K562 (cell line): ENCODE results near the gene TP73. TPM values are rescaled to one million over a fixed set of nuclear protein-coding genes. Genes with fewer than 3 reads are reported as not detected.

ENCODE experiments used
- ATAC-seq: fragments of 200-7000 bp; cut with Tn5 transposase; 3 replicates; pipeline ENCODE4 v1.9.1; 2020; ENCODE audit warnings: moderate library complexity
- BruUV-seq: library from RNA; stranded (reverse); fragments of 400-500 nt; replicated peaks from 2 replicates; lab custom pipeline; 2021; lab: Mats Ljungman, UMichigan
- CTCF ChIA-PET: fragments of 300-600 bp; formaldehyde crosslinking; extraction: SDS; loops from one replicate; lab custom pipeline; 2021; ENCODE audit warnings: low intra/inter-chr PET ratio; lab: Yijun Ruan, JAX
- POLR2A ChIA-PET: fragments of 300-600, 350-650 bp; sonication (Branson Sonifier 250); formaldehyde crosslinking; extraction: SDS; loops from one replicate; lab custom pipeline; 2021; ENCODE audit warnings: antibody characterized with exemption, inconsistent platforms; lab: Yijun Ruan, JAX
- DNase-seq, 4 experiments: peaks; one replicate each; pipeline versions ENCODE4 v3.0.0 to v3.0.0-alpha.2; 2011 to 2018; ENCODE audit warnings: low spot score in 3 of 4, mixed read lengths in 3 of 4; ENCODE audit errors: extremely low read depth in 1 of 4
- FAIRE-seq: peaks from 2 replicates; lab custom pipeline; 2011; peaks lifted over from hg19 to GRCh38; lab: Jason Lieb, UNC
- H2AFZ ChIP-seq: 2 replicates; pipeline ENCODE4 v1.6.0; 2011; ENCODE audit warnings: low read depth, low read length, control low read depth, inconsistent platforms
- H3K27ac ChIP-seq: fragments of 200-600 bp; 3 replicates; pipeline ENCODE4 v1.8.0; 2011; ENCODE audit warnings: low read depth, mild to moderate bottlenecking, control low read depth, inconsistent platforms, low read length, moderate library complexity, mixed read lengths; ENCODE audit errors: extremely low read depth
- H3K27me3 ChIP-seq, 2 experiments: fragments of 300-600 bp in 1 of 2; 2 replicates in 1 of 2; 3 replicates in 1 of 2; pipeline versions ENCODE4 v1.6.0 to v1.8.0; 2011; ENCODE audit warnings: inconsistent platforms in 2 of 2, low read length in 2 of 2, mild to moderate bottlenecking in 1 of 2, mixed read lengths in 1 of 2, moderate library complexity in 1 of 2; ENCODE audit not compliant: control insufficient read depth in 2 of 2, insufficient read depth in 2 of 2
- H3K36me3 ChIP-seq: fragments of 300-600 bp; 3 replicates; pipeline ENCODE4 v1.8.0; 2011; ENCODE audit warnings: mild to moderate bottlenecking, low read length, inconsistent platforms; ENCODE audit not compliant: control insufficient read depth, insufficient read depth
- H3K4me1 ChIP-seq, 2 experiments: fragments of 200-600 bp in 1 of 2; replicated peaks in 1 of 2; 2 replicates in 1 of 2; 3 replicates in 1 of 2; pipeline versions ENCODE4 v1.5.1 to v1.8.0; 2011; ENCODE audit warnings: inconsistent platforms in 2 of 2, low read length in 2 of 2, mild to moderate bottlenecking in 1 of 2, mixed read lengths in 1 of 2, moderate library complexity in 1 of 2; ENCODE audit not compliant: control insufficient read depth in 2 of 2, insufficient read depth in 2 of 2
- H3K4me2 ChIP-seq: 2 replicates; pipeline ENCODE4 v1.6.1; 2011; ENCODE audit warnings: low read length, control low read depth, inconsistent platforms, mixed read lengths; ENCODE audit not compliant: insufficient read depth
- H3K4me3 ChIP-seq: fragments of 200-600 bp; sonication (generic), shearing (Covaris generic); 2 replicates; pipeline ENCODE4 v1.5.1; 2016; ENCODE audit warnings: control low read depth, inconsistent platforms
- H3K79me2 ChIP-seq: fragments of 200-600 bp; 3 replicates; pipeline ENCODE4 v1.8.0; 2011; ENCODE audit warnings: low read length, inconsistent platforms; ENCODE audit not compliant: control insufficient read depth, insufficient read depth
- H3K9ac ChIP-seq, 2 experiments: 2 replicates each; pipeline versions ENCODE4 v1.6.0 to v1.6.1; 2011; ENCODE audit warnings: low read depth in 2 of 2, low read length in 2 of 2, control low read depth in 1 of 2, inconsistent platforms in 1 of 2, mild to moderate bottlenecking in 1 of 2, mixed read lengths in 1 of 2; ENCODE audit not compliant: insufficient read depth in 1 of 2
- H3K9me1 ChIP-seq: one replicate; pipeline ENCODE4 v1.6.0; 2011; ENCODE audit warnings: inconsistent platforms, mild to moderate bottlenecking, low read length, moderate library complexity; ENCODE audit not compliant: control insufficient read depth, insufficient read depth
- H3K9me3 ChIP-seq: replicated peaks from 2 replicates; pipeline ENCODE4 v1.5.1; 2011; ENCODE audit warnings: low read depth, low read length, inconsistent platforms; ENCODE audit not compliant: control insufficient read depth, insufficient read depth
- H4K20me1 ChIP-seq: replicated peaks from 2 replicates; pipeline ENCODE4 v1.6.1; 2011; ENCODE audit warnings: low read length, inconsistent platforms, mixed read lengths; ENCODE audit not compliant: control insufficient read depth, insufficient read depth
- FUS ChIP-seq: fragments of 200-400 bp; formaldehyde crosslinking; optimal IDR thresholded peaks from 2 replicates; pipeline ENCODE3; 2017; ENCODE audit warnings: low read depth, low read length
- NFIC ChIP-seq: fragments of 450-650 bp; IDR thresholded peaks from 2 replicates; pipeline ENCODE4 v1.6.1; 2017; ENCODE audit warnings: mild to moderate bottlenecking, inconsistent platforms
- ZKSCAN1 ChIP-seq: fragments of 150-350 bp; IDR thresholded peaks from 2 replicates; pipeline ENCODE4 v1.6.1; 2016; ENCODE audit warnings: low read depth, low read length
- WGBS: fragments of 100-300 bp; shearing (Covaris generic); methylation state at CpG from one replicate; pipeline ENCODE4 v1.1.6; 2016; ENCODE audit warnings: low coverage, mixed read lengths; ENCODE audit not compliant: insufficient coverage; ENCODE audit errors: missing lambda C conversion rate; 5-methylcytosine and 5-hydroxymethylcytosine counted together
- in situ Hi-C: fragments of 300-500 bp; cut with MboI; formaldehyde crosslinking; loops from 4 replicates; pipeline ENCODE4 v1.15.0; 2018; ENCODE audit warnings: inconsistent platforms, mixed read lengths
- intact Hi-C: fragments of 100-400 bp; cut with micrococcal nuclease; formaldehyde crosslinking; loops from 2 replicates; pipeline ENCODE4 v1.14.2; 2022
- polyA plus RNA-seq, 8 experiments: library from polyadenylated mRNA; depleted of rRNA in 4 of 8; stranded (reverse) in 5 of 8; unstranded in 3 of 8; fragments of >200 nt; fragmentation: Nextera tagmentation in 2 of 8; fragmentation: Illumina TruSeq in 1 of 8; extraction: Ambion mirVana in 2 of 8; extraction: Trizol in 1 of 8; gene quantifications; 2 replicates each; pipeline versions ENCODE4 v1.2.1 to v1.2.3, GENCODE V29; 2011 to 2014; ENCODE audit warnings: inconsistent platforms in 1 of 8, missing spikeins in 1 of 8
- total RNA-seq, 7 experiments: library from RNA; depleted of rRNA in 6 of 7; stranded (reverse); fragments of >200 nt in 6 of 7; fragmentation: Illumina TruSeq in 2 of 7; extraction: Trizol in 2 of 7; gene quantifications; 2 replicates each; pipeline versions ENCODE4 v1.2.1 to v1.2.3, GENCODE V29; 2011 to 2021; ENCODE audit warnings: low replicate concordance in 1 of 7
- TF ChIP-seq, protein P1 (sequence below): IDR thresholded peaks from 2 replicates; pipeline ENCODE4 v1.6.1; 2016; ENCODE audit warnings: missing genetic modification characterization, missing compliant biosample characterization

TP73 gene
- total and polyA plus RNA-seq, 9 of the 15 experiments (the other 6 are each of a cell fraction or from before 2014, with no cell fraction given) = 0.07 to 1.6 (median 0.40) TPM; not detected in 2

DNA sequence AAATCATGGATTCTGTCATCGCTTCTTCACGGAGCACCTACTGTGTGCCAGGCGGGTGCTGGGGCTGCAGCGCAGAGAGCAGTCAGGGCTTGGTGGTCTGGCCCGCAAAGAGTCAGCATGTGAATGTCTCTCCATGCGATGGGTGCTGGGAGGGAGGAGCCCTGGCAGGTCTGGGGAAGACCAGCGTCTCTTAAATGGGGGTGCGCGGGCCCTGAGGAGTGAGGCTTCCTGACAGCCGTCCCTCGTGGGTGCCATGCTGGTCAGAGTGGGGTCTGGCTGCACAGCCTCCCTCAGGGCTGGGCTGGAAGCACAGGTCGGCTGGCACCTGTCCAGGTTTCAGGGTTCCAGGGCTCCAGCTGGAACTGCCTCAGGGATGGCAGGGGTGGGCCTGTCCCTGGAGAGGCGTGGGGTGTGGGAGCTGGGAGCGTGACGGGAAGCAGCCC is 18.5 kb downstream of the TP73 start:
- Histone ChIP-seq H4K20me1 (peaks cover 52% of the 10 kb centered on the region), H3K4me1 (peaks cover 3 to 58% of the 10 kb centered on the region in 2 experiments; a peak in 3 of 5 replicates), H3K4me3 (no peak overlapping the region), H3K36me3 (no peaks in the 10 kb centered on the region), H2AFZ (no peak overlapping the region), H3K27ac (no peak overlapping the region), H3K9ac (no peak overlapping the region; a peak in 1 of 4 replicates), H3K9me1 (peaks cover 4% of the 10 kb centered on the region), H3K79me2 (no peaks in the 10 kb centered on the region), H3K4me2 (no peak overlapping the region), H3K9me3 (no peaks in the 10 kb centered on the region), H3K27me3 (peaks cover 48 to 68% of the 10 kb centered on the region in 2 experiments; a peak in 4 of 5 replicates)
- no peak for TF ChIP-seq FUS
- TF ChIP-seq ZKSCAN1 = peak; percentile 90
- TF ChIP-seq NFIC = peak; percentile 68
- TF ChIP-seq, protein P1, sequence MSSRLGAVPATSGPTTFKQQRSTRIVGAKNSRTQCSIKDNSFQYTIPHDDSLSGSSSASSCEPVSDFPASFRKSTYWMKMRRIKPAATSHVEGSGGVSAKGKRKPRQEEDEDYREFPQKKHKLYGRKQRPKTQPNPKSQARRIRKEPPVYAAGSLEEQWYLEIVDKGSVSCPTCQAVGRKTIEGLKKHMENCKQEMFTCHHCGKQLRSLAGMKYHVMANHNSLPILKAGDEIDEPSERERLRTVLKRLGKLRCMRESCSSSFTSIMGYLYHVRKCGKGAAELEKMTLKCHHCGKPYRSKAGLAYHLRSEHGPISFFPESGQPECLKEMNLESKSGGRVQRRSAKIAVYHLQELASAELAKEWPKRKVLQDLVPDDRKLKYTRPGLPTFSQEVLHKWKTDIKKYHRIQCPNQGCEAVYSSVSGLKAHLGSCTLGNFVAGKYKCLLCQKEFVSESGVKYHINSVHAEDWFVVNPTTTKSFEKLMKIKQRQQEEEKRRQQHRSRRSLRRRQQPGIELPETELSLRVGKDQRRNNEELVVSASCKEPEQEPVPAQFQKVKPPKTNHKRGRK = no peak
- in situ Hi-C loops (no loop called here), intact Hi-C loops (no loop called here)
- no peak for FAIRE-seq
- no peak for DNase-seq
- no TSS peak for BruUV-seq
- 13% methylated on average over 13 of the region's 15 CpGs for WGBS
- no peak for ATAC-seq
- POLR2A ChIA-PET = interaction anchor here (0.7 to 2.4 kb wide), 4 partner anchors 11 to 30 kb away, joined by 3 to 7 read pairs (median 3); no protein-coding TSS in a partner anchor
- CTCF ChIA-PET = no interaction called here
